OCI-LY7 (cell line): ENCODE data around the gene UBTD2.

Experiments used
- CTCF ChIP-seq: fragments of 200-600 bp; sonication (generic); conservative IDR thresholded peaks from 2 replicates; pipeline ENCODE4 v1.5.1; 2014; ENCODE audit warnings: mild to moderate bottlenecking, antibody characterized with exemption, low read length, moderate library complexity, mixed read lengths
- EZH2phosphoT487 ChIP-seq: fragments of 200-600 bp; sonication (generic); IDR thresholded peaks from 2 replicates; pipeline ENCODE4 v1.6.1; 2018; ENCODE audit warnings: low read depth, borderline replicate concordance, mild to moderate bottlenecking, mixed run types, antibody characterized with exemption, low read length, moderate library complexity, mixed read lengths

GRCh38 chr5:172167895-172168294, 115.7 kb downstream of the UBTD2 start:
- TF ChIP-seq CTCF (no peak), EZH2phosphoT487 (no peak)
